Mammary epithelial cell (primary cell): ENCODE results near the gene SPN.

Experiments
- CTCF ChIP-seq, 2 donors: IDR thresholded peaks in 1 of 2; conservative IDR thresholded peaks in 1 of 2; 2 replicates each; pipeline ENCODE4 v1.5.1; 2011 to 2012; ENCODE audit warnings: inconsistent platforms in 2 of 2, low read length in 2 of 2, mild to moderate bottlenecking in 2 of 2, control low read depth in 1 of 2, low read depth in 1 of 2; ENCODE audit not compliant: insufficient read depth in 1 of 2; ENCODE audit errors: extremely low read depth in 1 of 2
- EZH2 ChIP-seq: IDR thresholded peaks from 2 replicates; pipeline ENCODE4 v1.6.1; 2012; ENCODE audit warnings: low read length, inconsistent platforms, borderline replicate concordance

GRCh38 chr16:29662729-29663015 lies 375 bp upstream of the SPN start:
- no peak for TF ChIP-seq CTCF (conservative IDR thresholded peaks at IDR 0.05 in 1 of 2, IDR thresholded peaks at IDR 0.05 in 1 of 2; ENCODE audit: extremely low read depth in 1 of 2, insufficient read depth in 1 of 2, low read depth in 1 of 2, low read length in 2 of 2)
- no peak for TF ChIP-seq EZH2
